Cardiac septum (tissue), 1 donor: Measurements from ENCODE around the gene RPP38. TPM values are rescaled to one million over a fixed set of nuclear protein-coding genes. Genes with fewer than 3 reads are reported as not detected.

Source experiments
- DNase-seq: peaks from one replicate; pipeline ENCODE4 v3.0.0-alpha.2; 2020; ENCODE audit warnings: low spot score
- intact Hi-C: fragments of 100-400 bp; cut with DNase I; formaldehyde crosslinking; loops from one replicate; pipeline ENCODE4 v1.14.0; 2022
- total RNA-seq: library from RNA; stranded (reverse); fragmentation: NEBNext Ultra II Directional; extraction: Animal tissue kit (Norgen Biotek cat#: 25700); gene quantifications from one replicate; pipeline ENCODE4 v1.2.1, GENCODE V29; 2021
- donor health status: DM: no; HTN: no; CAD: no.

RPP38 gene
- total RNA-seq, 1 donor from 2014 or later, result 8.0 TPM

- no peak for DNase-seq
- intact Hi-C loops, result no loop called here
Measured at GRCh38 chr10:15147594-15148392, 50.6 kb downstream of the RPP38 start.

- DNase-seq, result no peak
- intact Hi-C loops, result no loop called here
Measured at GRCh38 chr10:15149042-15149771, 52.1 kb downstream of the RPP38 start.

GRCh38 chr10:15150563-15150962 lies 53.4 kb downstream of the RPP38 start:
- no peak for DNase-seq
- intact Hi-C loops, result no loop called here

- DNase-seq, result no peak
Measured at GRCh38 chr10:15152556-15152955, 55.4 kb downstream of the RPP38 start.

More at GRCh38 chr10:15152556-15152955, 55.4 kb downstream of the RPP38 start:
- intact Hi-C loops, result no loop called here

Other genes with a start within 250 kb of the RPP38 start
- 7.9 TPM for gene SUV39H2, start 218.5 kb upstream of the RPP38 start, total RNA-seq
- 3.2 TPM for gene DCLRE1C, start 143.3 kb upstream of the RPP38 start, total RNA-seq
- 0.54 TPM for gene MEIG1, start 138.0 kb upstream of the RPP38 start, total RNA-seq
- not detected for gene OLAH, start 53.4 kb upstream of the RPP38 start, total RNA-seq
- not detected for gene ACBD7, start 8.6 kb upstream of the RPP38 start, total RNA-seq
- 11.0 TPM for gene NMT2, start 71.3 kb downstream of the RPP38 start, total RNA-seq